Measurements from ENCODE around the gene KRT35. TPM values are rescaled to one million over a fixed set of nuclear protein-coding genes. Genes with fewer than 3 reads are reported as not detected.
"Not testable (repeated sequence)": the region's sequence is repeated elsewhere in the genome, so short reads cannot be mapped to it uniquely, and the experiment has no call there.

Gene KRT35
- polyA plus RNA-seq, 4 donors, result 0.06 TPM; not detected in 3

GRCh38 chr17:41463746-41464145 lies 17.2 kb downstream of the KRT35 start:
- no peak for DNase-seq (ENCODE audit: low read depth in 4 of 4, low spot score in 3 of 4)

GRCh38 chr17:41462705-41463104 lies 18.2 kb downstream of the KRT35 start:
- DNase-seq (ENCODE audit: low read depth in 4 of 4, low spot score in 3 of 4), result no peak

GRCh38 chr17:41457676-41458075 lies 23.3 kb downstream of the KRT35 start:
- no peak for DNase-seq (ENCODE audit: low read depth in 4 of 4, low spot score in 3 of 4)

GRCh38 chr17:41456204-41456603 lies 24.7 kb downstream of the KRT35 start:
- DNase-seq (ENCODE audit: low read depth in 4 of 4, low spot score in 3 of 4), result no peak

- no peak for DNase-seq (ENCODE audit: low read depth in 4 of 4, low spot score in 3 of 4)
Measured at GRCh38 chr17:41455236-41455635, 25.7 kb downstream of the KRT35 start.

GRCh38 chr17:41453066-41453465 lies 27.9 kb downstream of the KRT35 start:
- DNase-seq (ENCODE audit: low read depth in 4 of 4, low spot score in 3 of 4), result no peak

GRCh38 chr17:41452281-41452680 lies 28.7 kb downstream of the KRT35 start:
- no peak for DNase-seq (ENCODE audit: low read depth in 4 of 4, low spot score in 3 of 4)

GRCh38 chr17:41451154-41451728 lies 29.7 kb downstream of the KRT35 start:
- no peak for DNase-seq (ENCODE audit: low read depth in 4 of 4, low spot score in 3 of 4)

GRCh38 chr17:41449008-41449407 lies 31.9 kb downstream of the KRT35 start:
- DNase-seq (ENCODE audit: low read depth in 4 of 4, low spot score in 3 of 4), result no peak

GRCh38 chr17:41448506-41448905 lies 32.4 kb downstream of the KRT35 start:
- no peak for DNase-seq (ENCODE audit: low read depth in 4 of 4, low spot score in 3 of 4)

GRCh38 chr17:41446806-41447205 lies 34.1 kb downstream of the KRT35 start:
- no peak for DNase-seq (ENCODE audit: low read depth in 4 of 4, low spot score in 3 of 4)

GRCh38 chr17:41444640-41445039 lies 36.3 kb downstream of the KRT35 start:
- no peak for DNase-seq (ENCODE audit: low read depth in 4 of 4, low spot score in 3 of 4)

- DNase-seq (ENCODE audit: low read depth in 4 of 4, low spot score in 3 of 4), result no peak
Measured at GRCh38 chr17:41444186-41444585, 36.8 kb downstream of the KRT35 start.

GRCh38 chr17:41442739-41443138 lies 38.2 kb downstream of the KRT35 start:
- no peak for DNase-seq (ENCODE audit: low read depth in 4 of 4, low spot score in 3 of 4)

- no peak for DNase-seq (ENCODE audit: low read depth in 4 of 4, low spot score in 3 of 4)
Measured at GRCh38 chr17:41440531-41441033, 40.4 kb downstream of the KRT35 start, which contains the start of gene KRT38. Gene KRT38 (minus strand): TSS chr17:41440983. CDS start chr17:41440921, 62 bp downstream.

GRCh38 chr17:41439375-41439774 lies 41.6 kb downstream of the KRT35 start:
- no peak for DNase-seq (ENCODE audit: low read depth in 4 of 4, low spot score in 3 of 4)

- DNase-seq (ENCODE audit: low read depth in 4 of 4, low spot score in 3 of 4), result no peak
Measured at GRCh38 chr17:41437769-41438168, 43.2 kb downstream of the KRT35 start.

GRCh38 chr17:41437254-41437653 lies 43.7 kb downstream of the KRT35 start:
- no peak for DNase-seq (ENCODE audit: low read depth in 4 of 4, low spot score in 3 of 4)

GRCh38 chr17:41434415-41434814 lies 46.5 kb downstream of the KRT35 start:
- no peak for DNase-seq (ENCODE audit: low read depth in 4 of 4, low spot score in 3 of 4)

GRCh38 chr17:41434005-41434404 lies 46.9 kb downstream of the KRT35 start:
- no peak for DNase-seq (ENCODE audit: low read depth in 4 of 4, low spot score in 3 of 4)

GRCh38 chr17:41433586-41433985 lies 47.4 kb downstream of the KRT35 start:
- no peak for DNase-seq (ENCODE audit: low read depth in 4 of 4, low spot score in 3 of 4)

GRCh38 chr17:41430376-41430775 lies 50.6 kb downstream of the KRT35 start:
- DNase-seq (ENCODE audit: low read depth in 4 of 4, low spot score in 3 of 4), result not testable (repeated sequence)

- DNase-seq (ENCODE audit: low read depth in 4 of 4, low spot score in 3 of 4), result no peak
Measured at GRCh38 chr17:41429667-41430066, 51.3 kb downstream of the KRT35 start.
